ENCODE results near the gene TEAD2.

TEAD2 gene

GRCh38 chr19:49294401-49294800 is 67.8 kb downstream of the TEAD2 start:
- DNase-seq (ENCODE audit: insufficient read length, low spot score) (no peak), FAIRE-seq (no peak)
- no peak for TF ChIP-seq CTCF (IDR thresholded peaks at IDR 0.05; ENCODE audit: insufficient read depth, missing control alignments)
